ENCODE data around the gene IFT81.
"Not testable (repeated sequence)": the region's sequence is repeated elsewhere in the genome, so short reads cannot be mapped to it uniquely, and the experiment has no call there.

The IFT81 gene

DNA sequence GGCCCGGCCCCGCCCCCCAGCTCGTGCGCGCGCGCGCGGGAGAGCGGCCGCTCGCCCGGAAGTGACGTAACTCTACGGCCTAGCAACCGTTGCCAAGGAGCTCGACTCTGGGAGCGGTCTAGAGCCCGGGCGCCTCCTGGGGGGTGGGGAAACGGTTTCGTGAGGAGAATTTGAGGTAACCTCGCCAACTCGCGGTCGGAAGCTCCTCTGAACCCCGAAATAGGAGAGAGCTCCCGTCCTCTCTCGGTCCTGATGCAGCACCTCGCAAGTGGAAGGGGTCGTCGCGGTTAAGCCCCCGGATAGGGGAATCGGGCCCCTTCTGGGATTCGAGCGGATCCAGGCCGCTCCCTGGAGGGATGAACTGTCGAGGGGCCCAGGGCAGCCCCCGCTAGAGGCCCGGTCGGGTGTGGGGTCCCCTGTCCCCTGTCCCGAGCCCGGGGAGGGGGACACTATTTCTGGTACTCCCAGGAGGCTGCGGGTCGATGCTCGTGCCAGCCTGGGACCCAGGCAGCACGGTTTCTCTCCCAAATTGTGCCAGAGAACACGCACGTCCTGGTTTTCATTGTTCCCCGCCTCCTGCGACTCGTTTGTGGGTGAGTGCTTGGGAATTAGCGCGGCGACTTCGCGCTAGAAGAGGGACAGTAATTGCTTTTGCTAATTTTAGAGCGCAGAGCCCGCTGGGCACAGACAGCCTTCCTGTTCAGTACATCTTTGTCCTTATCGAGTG is at the start of gene IFT81:
TSS of gene IFT81 (plus strand) at position 89 of the 727 bp plus-strand sequence. CDS start 3,024 bp downstream, outside the sequence.
- ATAC-seq: peak; percentile 96
- H3K27me3 Mint-ChIP-seq: peaks cover 8% of the 10 kb centered on the region

GRCh38 chr12:110075880-110076279 is 48.3 kb upstream of the IFT81 start:
- Mint-ChIP-seq H3K9me3 (peaks cover 0 to 5% of the 10 kb centered on the region in 2 donors), H3K27ac (no peak overlapping the region), H3K4me1 (peaks cover 64% of the 10 kb centered on the region), H3K4me3 (no peak overlapping the region), H3K27me3 (no peaks in the 10 kb centered on the region)
- ATAC-seq (no peak), DNase-seq (no peak)

More for the DNA sequence above, at the start of gene IFT81:
- Mint-ChIP-seq H3K4me1 (no peaks in the 10 kb centered on the region), H3K27ac (peak within 1 kb of the TSS; percentile 88 to 92), H3K9me3 (no peaks in the 10 kb centered on the region), H3K4me3 (peak within 1 kb of the TSS; percentile 91 to 92)
- peak; percentile 91 to 92 for DNase-seq

GRCh38 chr12:110077800-110078199 is 46.4 kb upstream of the IFT81 start:
- Mint-ChIP-seq H3K27ac (peak overlapping the region in 1 of 2 donors; percentile 51), H3K4me1 (peaks cover 50% of the 10 kb centered on the region), H3K4me3 (no peak overlapping the region), H3K27me3 (no peaks in the 10 kb centered on the region), H3K9me3 (peaks cover 0 to 5% of the 10 kb centered on the region in 2 donors)
- DNase-seq (no peak), ATAC-seq (no peak)

GRCh38 chr12:110079477-110080400 is 44.4 kb upstream of the IFT81 start:
- H3K9me3 Mint-ChIP-seq: peaks cover 0 to 5% of the 10 kb centered on the region in 2 donors
- DNase-seq (peak; percentile 61 to 78), ATAC-seq (peak; percentile 94)
- peak overlapping the region; percentile 89 to 91 for H3K27ac Mint-ChIP-seq
- H3K4me1 Mint-ChIP-seq: peaks cover 33% of the 10 kb centered on the region
- H3K27me3 Mint-ChIP-seq: no peaks in the 10 kb centered on the region
- peak overlapping the region; percentile 56 to 72 for H3K4me3 Mint-ChIP-seq

GRCh38 chr12:110080410-110080809 is 43.7 kb upstream of the IFT81 start:
- peaks cover 28% of the 10 kb centered on the region for H3K4me1 Mint-ChIP-seq

DNA sequence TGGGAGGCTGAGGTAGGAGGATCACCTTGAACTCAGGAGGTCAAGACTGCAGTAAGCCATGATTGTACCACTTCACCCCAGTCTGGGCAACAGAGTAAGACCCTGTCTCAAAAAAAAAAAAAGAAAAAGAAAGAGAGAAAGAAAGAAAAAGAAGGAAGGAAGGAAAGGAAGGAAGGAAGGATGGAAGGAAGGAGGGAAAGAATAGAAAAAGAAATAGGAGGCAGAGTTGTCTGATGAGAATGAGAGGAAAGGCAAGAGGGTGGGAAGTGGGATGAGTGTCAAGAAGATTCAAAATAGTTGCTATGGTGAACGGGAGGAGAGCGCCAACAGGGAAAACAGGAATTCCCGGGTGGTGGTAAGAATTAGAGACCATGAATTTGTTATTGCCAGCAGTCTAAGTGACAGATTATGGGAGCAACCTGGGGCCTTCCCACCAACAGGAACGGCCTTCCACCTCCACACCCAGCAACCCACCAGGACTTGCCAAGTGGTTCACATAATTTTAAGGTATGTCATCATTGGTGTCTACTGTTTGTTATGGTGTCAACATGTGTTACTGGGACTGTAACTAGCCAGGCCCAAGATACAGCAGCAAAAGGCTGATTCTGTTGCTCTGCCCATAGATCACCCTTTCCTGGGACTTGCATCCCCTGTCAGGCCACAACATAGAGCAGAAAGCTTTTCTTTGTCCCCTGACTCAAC is 39.7 kb upstream of the IFT81 start:
- no peak for ATAC-seq
- H3K27me3 Mint-ChIP-seq: peaks cover 3% of the 10 kb centered on the region
- no peak for DNase-seq
- no peak overlapping the region for H3K27ac Mint-ChIP-seq
- no peak overlapping the region for H3K4me3 Mint-ChIP-seq
- peaks cover 0 to 5% of the 10 kb centered on the region in 2 donors for H3K9me3 Mint-ChIP-seq
- H3K4me1 Mint-ChIP-seq: peaks cover 14% of the 10 kb centered on the region

More at GRCh38 chr12:110080410-110080809, 43.7 kb upstream of the IFT81 start:
- Mint-ChIP-seq H3K27ac (peak overlapping the region; percentile 36 to 54), H3K27me3 (no peaks in the 10 kb centered on the region), H3K4me3 (no peak overlapping the region), H3K9me3 (peaks cover 0 to 5% of the 10 kb centered on the region in 2 donors)
- ATAC-seq: no peak
- DNase-seq: no peak

GRCh38 chr12:110088216-110088615 is 35.9 kb upstream of the IFT81 start:
- H3K27me3 Mint-ChIP-seq: peaks cover 17% of the 10 kb centered on the region
- H3K27ac Mint-ChIP-seq, H3K4me1 Mint-ChIP-seq, ATAC-seq, DNase-seq, H3K4me3 Mint-ChIP-seq, H3K9me3 Mint-ChIP-seq: not testable (repeated sequence)

DNA sequence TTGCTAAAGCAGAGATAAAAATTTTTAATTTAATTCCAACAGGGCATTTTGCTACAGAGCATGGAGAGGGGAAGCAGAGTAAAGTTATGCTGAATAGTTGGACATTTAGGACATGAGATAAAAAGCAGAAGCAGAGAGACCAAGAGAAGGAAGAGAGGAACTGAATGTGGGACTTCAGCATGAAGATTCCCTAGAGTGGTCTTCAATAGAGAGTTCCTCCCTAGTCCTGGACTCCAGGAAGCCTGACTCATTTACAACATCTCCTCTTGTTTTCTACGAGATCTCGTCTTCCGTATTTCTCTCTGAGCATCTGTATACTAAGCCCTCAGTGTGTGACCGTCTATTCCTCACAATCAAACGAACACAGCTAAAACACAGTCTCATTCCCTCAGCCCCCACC is 35.2 kb upstream of the IFT81 start:
- no peak overlapping the region for H3K4me3 Mint-ChIP-seq
- H3K27me3 Mint-ChIP-seq: peaks cover 21% of the 10 kb centered on the region
- no peak for DNase-seq
- H3K27ac Mint-ChIP-seq: no peak overlapping the region
- no peak for ATAC-seq
- H3K4me1 Mint-ChIP-seq: no peaks in the 10 kb centered on the region
- no peaks in the 10 kb centered on the region for H3K9me3 Mint-ChIP-seq

DNA sequence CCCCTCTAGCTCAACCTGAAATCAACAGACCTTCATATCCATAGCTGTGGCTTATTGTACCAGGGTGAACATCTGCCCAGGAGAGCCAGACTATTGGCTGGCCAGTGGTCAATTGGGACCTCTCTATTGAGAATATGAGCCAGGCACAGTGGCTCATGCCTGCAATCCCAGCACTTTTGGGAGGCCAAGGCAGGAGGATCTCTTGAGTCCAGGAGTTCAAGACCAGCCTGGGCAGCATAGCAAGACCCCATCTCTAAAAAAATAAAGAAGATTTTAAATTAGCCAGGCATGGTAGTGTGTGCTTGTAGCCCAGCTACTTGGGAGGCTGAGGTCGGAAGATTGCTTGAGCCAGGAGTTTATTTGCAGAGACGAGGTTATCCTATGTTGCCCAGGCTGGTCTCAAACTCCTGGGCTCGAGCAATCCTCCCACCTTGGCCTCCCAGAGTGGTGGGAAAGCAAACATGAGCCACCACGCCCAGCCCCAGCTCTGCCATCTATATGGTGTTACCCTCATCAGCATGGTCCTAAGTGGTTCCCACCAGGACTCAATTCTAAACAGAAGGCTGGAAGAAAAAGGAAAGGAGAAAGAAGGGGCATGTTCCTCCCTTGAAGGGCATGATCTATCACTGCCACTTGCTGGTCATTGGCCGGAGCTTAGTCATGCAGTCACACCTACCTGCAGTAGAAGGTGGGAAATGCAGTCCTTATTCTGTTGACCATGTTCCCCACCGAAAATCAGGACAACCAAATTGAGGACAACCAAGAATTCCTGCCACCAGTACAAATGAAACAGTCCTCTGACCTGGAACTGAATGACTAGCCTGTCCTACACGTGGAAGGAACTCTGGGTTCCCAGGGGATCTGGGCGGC is 33.7 kb upstream of the IFT81 start:
- H3K27ac Mint-ChIP-seq: no peak overlapping the region
- ATAC-seq (no peak), DNase-seq (no peak)
- no peak overlapping the region for H3K4me3 Mint-ChIP-seq
- no peaks in the 10 kb centered on the region for H3K4me1 Mint-ChIP-seq
- H3K27me3 Mint-ChIP-seq: peaks cover 21% of the 10 kb centered on the region
- H3K9me3 Mint-ChIP-seq: no peaks in the 10 kb centered on the region

DNA sequence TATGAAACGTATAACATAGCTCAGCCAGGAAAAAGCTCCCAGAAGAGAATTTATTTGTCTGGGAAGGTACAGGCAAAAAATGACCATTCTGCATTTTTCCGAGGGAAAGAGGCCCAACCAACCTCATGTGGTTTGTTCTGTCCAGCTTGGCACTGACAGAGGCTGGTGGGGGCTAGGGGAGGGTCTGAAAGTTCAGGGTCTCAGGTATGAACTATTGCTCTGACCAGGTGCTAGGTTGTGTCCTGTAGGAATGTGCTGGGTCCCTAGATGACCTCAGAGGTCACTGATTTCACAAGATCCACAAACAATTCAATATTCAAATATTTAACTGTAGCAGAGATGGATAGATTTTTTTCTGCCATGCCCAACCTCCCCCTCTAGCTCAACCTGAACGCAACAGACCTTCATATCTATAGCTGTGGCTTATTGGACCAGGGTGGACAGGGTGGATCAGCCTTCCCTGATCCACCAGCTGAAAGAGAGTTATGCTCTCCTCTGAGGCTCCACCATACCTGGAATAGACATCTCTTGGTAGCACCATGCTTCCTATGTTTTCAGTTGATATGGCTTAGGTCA is 32.9 kb upstream of the IFT81 start:
- peaks cover 21% of the 10 kb centered on the region for H3K27me3 Mint-ChIP-seq
- ATAC-seq: no peak
- no peak for DNase-seq
- no peak overlapping the region for H3K4me3 Mint-ChIP-seq
- no peaks in the 10 kb centered on the region for H3K4me1 Mint-ChIP-seq
- H3K27ac Mint-ChIP-seq: peak overlapping the region in 1 of 2 donors; percentile 10
- no peaks in the 10 kb centered on the region for H3K9me3 Mint-ChIP-seq

- no peak overlapping the region for H3K4me3 Mint-ChIP-seq
- H3K27me3 Mint-ChIP-seq: peaks cover 21% of the 10 kb centered on the region
- no peaks in the 10 kb centered on the region for H3K9me3 Mint-ChIP-seq
- DNase-seq: no peak
- no peak for ATAC-seq
- H3K27ac Mint-ChIP-seq: no peak overlapping the region
- no peaks in the 10 kb centered on the region for H3K4me1 Mint-ChIP-seq
Measured at GRCh38 chr12:110093631-110094311, 30.4 kb upstream of the IFT81 start.

- DNase-seq (peak; percentile 47 to 55), ATAC-seq (peak; percentile 80)
- peak overlapping the region in 1 of 2 donors; percentile 39 for H3K4me3 Mint-ChIP-seq
Measured at GRCh38 chr12:110100315-110100970, 23.7 kb upstream of the IFT81 start.

GRCh38 chr12:110102255-110102654 is 21.9 kb upstream of the IFT81 start:
- Mint-ChIP-seq H3K4me3 (no peak overlapping the region), H3K9me3 (no peaks in the 10 kb centered on the region), H3K4me1 (peaks cover 17% of the 10 kb centered on the region), H3K27ac (no peak overlapping the region), H3K27me3 (no peaks in the 10 kb centered on the region)
- ATAC-seq (peak; percentile 81), DNase-seq (peak; percentile 30 to 51)

More at GRCh38 chr12:110100315-110100970, 23.7 kb upstream of the IFT81 start:
- no peaks in the 10 kb centered on the region for H3K27me3 Mint-ChIP-seq
- peaks cover 17% of the 10 kb centered on the region for H3K4me1 Mint-ChIP-seq
- no peaks in the 10 kb centered on the region for H3K9me3 Mint-ChIP-seq
- no peak overlapping the region for H3K27ac Mint-ChIP-seq
